T-helper 2 cell treated with Interferon-gamma antibody and Interleukin-4, amounts not matched to agents 5 μg/mL and 100 μg/mL, for 36 hours (primary cell): ENCODE data around the gene DMRT1.
A peak's percentile ranks its signal among the peaks of the same experiment; 100 is the strongest.

Experiments used
- DNase-seq: peaks from one replicate; pipeline ENCODE4 v3.0.0; 2021; ENCODE audit warnings: low spot score
- H3K27ac Mint-ChIP-seq: one replicate; pipeline ENCODE4 v1.8.0; 2021; ENCODE audit warnings: mild to moderate bottlenecking, mixed read lengths
- H3K27me3 Mint-ChIP-seq: one replicate; pipeline ENCODE4 v1.8.0; 2021; ENCODE audit warnings: low read depth, mixed read lengths
- H3K36me3 Mint-ChIP-seq: one replicate; pipeline ENCODE4 v1.8.0; 2021; ENCODE audit warnings: low read depth, mixed read lengths
- H3K4me1 Mint-ChIP-seq: one replicate; pipeline ENCODE4 v1.8.0; 2021; ENCODE audit warnings: low read depth, mixed read lengths
- H3K4me3 Mint-ChIP-seq: one replicate; pipeline ENCODE4 v1.8.0; 2022; ENCODE audit warnings: mild to moderate bottlenecking, moderate library complexity, mixed read lengths
- H3K9me3 Mint-ChIP-seq: one replicate; pipeline ENCODE4 v1.8.0; 2021; ENCODE audit warnings: mixed read lengths

DMRT1 gene

DNA sequence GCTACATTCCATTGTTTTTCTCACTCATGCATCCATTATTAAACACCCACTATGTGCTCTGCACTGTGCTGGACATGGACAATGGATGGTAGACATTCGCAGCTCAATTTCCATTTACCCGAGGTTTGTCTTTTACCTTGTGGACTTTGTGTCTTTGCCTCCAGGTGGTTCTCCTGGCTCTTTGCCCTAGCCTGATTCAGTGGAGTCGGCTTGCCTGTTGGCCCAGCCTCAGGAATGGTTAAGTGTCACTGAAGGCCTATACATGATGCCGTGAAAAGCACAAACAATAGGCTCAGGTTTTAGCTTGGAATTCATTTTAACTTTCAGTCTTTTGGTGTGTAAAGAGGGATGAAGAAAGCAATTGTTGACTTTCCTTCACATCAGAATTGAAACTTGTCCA, 118.4 kb downstream of the DMRT1 start:
- Mint-ChIP-seq H3K27me3 (peaks cover 38% of the 10 kb centered on the region), H3K27ac (no peak overlapping the region), H3K4me3 (no peak overlapping the region), H3K36me3 (no peaks in the 10 kb centered on the region), H3K9me3 (no peaks in the 10 kb centered on the region), H3K4me1 (no peaks in the 10 kb centered on the region)
- no peak for DNase-seq

DNA sequence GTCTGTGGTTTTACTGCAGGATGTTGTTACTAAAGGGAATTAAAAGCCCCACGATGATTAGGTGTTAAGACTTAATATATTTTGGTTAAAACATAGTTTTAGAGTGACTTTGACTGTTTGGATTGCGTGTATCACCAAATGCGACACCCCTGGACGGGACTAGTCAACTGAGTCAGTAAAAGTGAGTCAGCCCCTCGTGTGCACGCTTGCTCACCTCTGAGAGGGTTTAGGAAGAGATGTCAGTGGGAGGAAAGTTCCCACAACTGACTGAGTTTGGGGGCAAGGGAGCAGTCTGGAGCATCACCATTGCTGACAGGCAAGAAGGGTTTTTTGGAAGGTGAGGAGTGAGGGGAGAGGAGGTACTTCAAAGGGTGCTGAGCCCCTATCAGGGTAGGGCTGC, 120.5 kb downstream of the DMRT1 start:
- H3K4me1 Mint-ChIP-seq, result no peaks in the 10 kb centered on the region
- H3K27me3 Mint-ChIP-seq, result peaks cover 57% of the 10 kb centered on the region
- H3K36me3 Mint-ChIP-seq, result no peaks in the 10 kb centered on the region
- no peaks in the 10 kb centered on the region for H3K9me3 Mint-ChIP-seq
- H3K27ac Mint-ChIP-seq, result no peak overlapping the region
- H3K4me3 Mint-ChIP-seq, result no peak overlapping the region
- no peak for DNase-seq

DNA sequence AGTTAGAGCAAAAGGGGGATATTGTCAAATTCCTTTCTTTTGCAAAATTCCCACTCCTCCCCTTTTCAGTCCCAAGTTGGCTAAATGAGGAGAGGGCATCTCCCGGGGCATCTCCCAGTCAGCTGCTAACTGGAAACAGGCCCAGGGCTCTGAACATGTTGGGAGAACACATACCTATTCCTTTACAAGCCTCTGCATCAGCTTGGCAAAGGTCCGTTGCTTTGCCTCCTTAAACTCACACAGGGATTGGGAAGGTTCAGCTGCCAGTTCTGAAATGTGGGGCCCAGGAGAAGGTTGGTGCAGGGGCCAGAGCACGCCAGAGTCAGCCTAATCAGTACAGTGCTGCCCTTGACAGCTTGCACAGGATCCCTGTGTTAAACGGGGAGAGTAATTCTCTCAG, 124.0 kb downstream of the DMRT1 start:
- Mint-ChIP-seq H3K27me3 (peaks cover 87% of the 10 kb centered on the region), H3K9me3 (no peaks in the 10 kb centered on the region), H3K4me3 (no peak overlapping the region), H3K4me1 (peaks cover 3% of the 10 kb centered on the region), H3K27ac (no peak overlapping the region), H3K36me3 (no peaks in the 10 kb centered on the region)
- DNase-seq, result no peak

DNA sequence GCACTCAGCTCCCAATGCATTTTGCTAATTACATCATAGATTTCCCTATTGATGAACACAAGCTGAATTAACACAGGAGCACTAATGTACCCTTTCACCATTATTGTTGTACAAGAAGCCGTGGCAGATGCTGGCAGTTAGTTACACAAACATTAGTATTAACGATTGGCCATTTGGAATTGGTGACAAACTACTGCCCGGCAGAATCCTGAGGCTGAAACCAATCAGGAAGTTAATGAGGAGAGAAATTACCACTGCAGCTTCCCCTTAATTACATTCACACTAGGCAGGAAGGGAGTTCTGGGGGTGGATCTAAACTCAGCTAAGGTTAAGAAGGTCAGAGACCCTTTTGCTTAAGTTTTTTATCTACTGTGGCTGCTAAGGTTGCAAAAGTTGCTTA, 125.4 kb downstream of the DMRT1 start:
- H3K27me3 Mint-ChIP-seq, result peaks cover 84% of the 10 kb centered on the region
- H3K4me1 Mint-ChIP-seq, result peaks cover 3% of the 10 kb centered on the region
- H3K27ac Mint-ChIP-seq, result no peak overlapping the region
- H3K36me3 Mint-ChIP-seq, result no peaks in the 10 kb centered on the region
- H3K4me3 Mint-ChIP-seq, result no peak overlapping the region
- DNase-seq, result no peak
- H3K9me3 Mint-ChIP-seq, result no peaks in the 10 kb centered on the region

DNA sequence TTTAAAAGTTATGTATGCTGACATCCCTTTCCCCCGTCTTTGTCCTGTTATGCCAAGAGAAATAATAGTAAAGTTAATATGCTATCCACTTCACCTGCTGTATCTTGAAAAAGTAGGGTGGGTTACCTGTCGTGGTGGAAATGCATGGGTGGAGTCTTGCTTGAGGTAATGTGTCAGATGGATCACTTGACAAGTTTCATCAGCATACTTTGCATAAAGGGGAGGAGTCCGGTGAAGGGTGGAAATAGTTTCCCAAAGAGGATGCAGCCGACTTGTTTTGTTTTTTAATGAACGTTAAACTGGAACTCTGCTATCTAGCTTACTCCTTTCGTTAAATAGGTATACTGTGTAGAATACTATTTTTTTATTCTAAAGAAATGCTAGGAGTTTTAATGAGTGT, 125.9 kb downstream of the DMRT1 start:
- Mint-ChIP-seq H3K4me1 (peaks cover 3% of the 10 kb centered on the region), H3K4me3 (no peak overlapping the region), H3K27ac (no peak overlapping the region), H3K36me3 (no peaks in the 10 kb centered on the region), H3K27me3 (peaks cover 84% of the 10 kb centered on the region), H3K9me3 (no peaks in the 10 kb centered on the region)
- no peak for DNase-seq

DNA sequence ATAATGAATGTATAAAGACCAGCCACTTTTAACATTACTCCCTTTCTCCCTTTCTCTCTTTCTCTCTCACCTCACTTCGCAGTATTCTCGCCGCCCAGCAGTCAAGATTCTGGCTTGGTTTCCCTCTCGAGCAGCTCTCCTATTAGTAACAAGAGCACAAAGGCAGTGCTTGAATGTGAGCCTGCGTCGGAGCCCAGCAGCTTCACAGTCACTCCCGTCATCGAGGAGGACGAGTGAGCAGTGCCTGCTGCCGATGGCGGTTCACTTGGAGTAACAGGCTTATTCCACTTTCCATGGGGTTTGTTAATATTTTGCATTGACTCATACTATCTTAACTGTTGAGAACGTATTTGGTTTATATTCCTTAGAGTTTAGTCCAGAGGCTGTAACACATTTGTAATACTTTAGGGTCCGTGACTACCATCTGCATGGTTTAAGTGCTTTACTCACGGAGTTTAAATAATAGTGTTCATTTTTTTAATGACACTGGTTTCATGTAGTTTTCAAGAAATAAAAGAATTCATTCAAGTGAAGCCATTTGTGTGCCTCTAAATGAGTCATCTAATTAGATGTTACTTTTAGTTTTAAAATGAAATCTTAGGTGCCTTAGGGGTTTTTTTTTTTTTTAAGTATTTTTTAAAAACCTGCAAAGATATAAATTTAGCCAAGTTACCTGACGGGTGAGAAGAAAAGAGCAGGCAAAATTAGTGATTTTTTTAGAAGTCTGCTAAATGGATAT, 126.6 kb downstream of the DMRT1 start:
- peaks cover 3% of the 10 kb centered on the region for H3K4me1 Mint-ChIP-seq
- no peaks in the 10 kb centered on the region for H3K36me3 Mint-ChIP-seq
- no peak for DNase-seq
- H3K27ac Mint-ChIP-seq, result no peak overlapping the region
- H3K27me3 Mint-ChIP-seq, result peaks cover 85% of the 10 kb centered on the region
- H3K4me3 Mint-ChIP-seq, result no peak overlapping the region
- no peaks in the 10 kb centered on the region for H3K9me3 Mint-ChIP-seq

DNA sequence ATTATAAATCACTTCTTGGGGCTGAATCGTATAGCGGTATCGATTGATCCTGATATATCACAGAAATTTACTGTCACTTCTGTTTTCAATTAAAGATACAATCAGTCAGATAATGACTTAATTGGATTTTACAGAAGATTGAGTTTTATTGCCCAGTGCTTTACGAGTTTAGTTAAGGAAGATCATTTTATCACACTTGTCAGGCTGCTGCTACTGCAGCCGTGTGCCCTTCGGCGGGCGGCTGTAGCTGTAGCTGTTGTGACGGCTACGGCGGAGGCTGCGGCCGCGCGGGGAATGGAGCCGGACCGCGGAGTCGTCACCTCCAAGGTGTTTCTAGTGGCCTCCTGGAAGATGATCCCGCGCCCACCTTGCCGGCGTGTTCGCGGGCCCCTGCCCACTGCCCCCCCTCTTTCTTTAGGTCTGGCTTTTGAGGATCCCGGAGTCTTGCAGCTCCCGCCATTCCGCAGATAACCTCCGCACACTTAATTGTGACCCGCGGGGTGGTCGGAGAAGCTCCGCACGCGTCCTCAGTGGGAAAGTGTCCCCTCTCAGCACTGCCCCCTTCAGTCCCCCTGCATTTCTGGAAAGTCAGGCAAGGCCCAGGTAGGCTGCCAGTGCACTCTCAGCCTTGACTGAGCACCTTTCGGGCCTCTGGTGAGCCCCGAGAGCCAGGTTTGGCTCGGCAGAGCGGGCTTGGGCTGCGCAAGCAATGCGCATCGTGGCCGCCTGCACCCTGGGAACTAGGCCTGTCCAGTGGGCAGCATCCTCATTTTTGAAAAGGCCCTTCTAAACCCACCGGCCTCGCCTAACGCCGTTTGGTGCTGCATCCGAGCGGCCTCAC, 128.0 kb downstream of the DMRT1 start:
- DNase-seq, result no peak
- Mint-ChIP-seq H3K27ac (peak overlapping the region; percentile 26), H3K36me3 (no peaks in the 10 kb centered on the region), H3K9me3 (no peaks in the 10 kb centered on the region), H3K4me3 (no peak overlapping the region), H3K4me1 (peaks cover 3% of the 10 kb centered on the region), H3K27me3 (peaks cover 86% of the 10 kb centered on the region)

DNA sequence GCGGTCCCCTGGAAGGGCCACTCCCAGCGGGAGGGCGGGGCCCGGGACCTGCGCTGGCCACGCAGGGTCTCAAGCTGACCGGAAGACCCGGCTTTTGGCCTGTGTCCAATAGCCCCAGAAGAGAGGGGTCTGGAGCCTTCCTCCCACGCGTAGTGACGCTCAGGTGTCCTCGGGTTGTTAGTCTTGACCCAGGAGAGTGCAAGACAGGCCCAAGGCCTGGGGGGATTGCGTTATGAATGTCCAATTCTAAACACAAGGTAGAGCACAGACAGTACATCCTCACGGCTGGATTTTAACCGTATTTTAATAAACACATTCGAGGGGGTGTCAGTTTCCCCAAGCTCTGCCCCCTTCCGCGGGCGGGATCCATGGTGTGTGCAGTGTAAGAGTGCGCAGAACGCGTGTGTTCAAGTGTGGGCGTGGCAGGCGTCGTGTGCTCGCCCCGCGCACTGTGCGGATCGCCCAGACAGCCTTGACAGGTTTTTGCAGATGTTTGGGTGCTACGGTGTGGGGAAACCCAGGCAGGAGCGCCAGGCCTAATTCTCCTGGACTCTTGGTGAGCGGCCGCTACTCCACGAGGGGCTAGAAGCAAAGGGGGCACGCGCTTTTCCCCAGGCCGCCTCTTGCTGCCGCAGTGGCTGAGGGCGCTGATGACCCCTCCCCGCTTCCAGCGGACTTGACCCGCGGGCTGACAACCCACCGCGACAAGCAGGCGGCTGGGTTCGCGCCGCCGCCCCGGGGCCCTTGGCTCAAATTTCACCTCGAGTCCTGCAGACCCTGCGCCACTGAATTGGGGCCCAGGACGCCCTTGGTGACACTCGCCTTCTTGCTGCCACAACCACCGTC, 128.9 kb downstream of the DMRT1 start:
- H3K9me3 Mint-ChIP-seq, result no peaks in the 10 kb centered on the region
- peaks cover 86% of the 10 kb centered on the region for H3K27me3 Mint-ChIP-seq
- peak overlapping the region; percentile 34 for H3K4me3 Mint-ChIP-seq
- peaks cover 3% of the 10 kb centered on the region for H3K4me1 Mint-ChIP-seq
- no peaks in the 10 kb centered on the region for H3K36me3 Mint-ChIP-seq
- DNase-seq, result no peak
- peak overlapping the region; percentile 68 for H3K27ac Mint-ChIP-seq

DNA sequence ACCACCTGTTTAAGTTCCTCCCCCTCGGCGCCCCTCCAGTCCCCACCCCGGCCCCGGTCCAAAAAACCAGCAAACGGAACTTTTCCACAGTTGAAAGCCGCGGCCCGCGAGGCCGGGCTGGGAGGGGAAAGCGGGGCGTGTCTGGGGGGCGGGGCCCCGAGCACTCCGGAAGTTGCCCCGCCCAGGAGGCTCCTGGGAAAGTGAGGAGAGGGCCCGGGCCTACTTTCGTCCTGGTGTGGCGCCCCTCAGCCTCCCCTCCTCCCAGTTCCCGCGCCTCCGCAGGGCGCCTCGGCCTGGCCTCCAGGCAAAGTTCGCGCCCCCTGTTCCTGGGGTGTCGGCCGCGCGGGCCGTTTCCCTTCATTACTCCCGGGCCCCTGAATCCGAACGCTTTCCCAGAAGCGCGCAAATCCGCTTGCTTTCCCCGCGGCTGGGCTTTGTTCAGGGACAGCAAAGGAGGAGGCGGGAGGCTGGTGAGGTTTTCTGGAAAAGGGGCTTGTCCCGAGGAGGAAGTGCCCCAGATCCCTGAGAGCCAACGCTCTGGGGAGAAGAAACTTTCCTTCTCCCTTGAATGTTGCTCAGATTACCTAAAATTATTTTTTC, 130.5 kb downstream of the DMRT1 start:
- Mint-ChIP-seq H3K9me3 (no peaks in the 10 kb centered on the region), H3K27ac (no peak overlapping the region), H3K4me1 (peaks cover 5% of the 10 kb centered on the region), H3K4me3 (peak overlapping the region; percentile 38), H3K27me3 (peaks cover 80% of the 10 kb centered on the region), H3K36me3 (no peaks in the 10 kb centered on the region)
- no peak for DNase-seq

DNA sequence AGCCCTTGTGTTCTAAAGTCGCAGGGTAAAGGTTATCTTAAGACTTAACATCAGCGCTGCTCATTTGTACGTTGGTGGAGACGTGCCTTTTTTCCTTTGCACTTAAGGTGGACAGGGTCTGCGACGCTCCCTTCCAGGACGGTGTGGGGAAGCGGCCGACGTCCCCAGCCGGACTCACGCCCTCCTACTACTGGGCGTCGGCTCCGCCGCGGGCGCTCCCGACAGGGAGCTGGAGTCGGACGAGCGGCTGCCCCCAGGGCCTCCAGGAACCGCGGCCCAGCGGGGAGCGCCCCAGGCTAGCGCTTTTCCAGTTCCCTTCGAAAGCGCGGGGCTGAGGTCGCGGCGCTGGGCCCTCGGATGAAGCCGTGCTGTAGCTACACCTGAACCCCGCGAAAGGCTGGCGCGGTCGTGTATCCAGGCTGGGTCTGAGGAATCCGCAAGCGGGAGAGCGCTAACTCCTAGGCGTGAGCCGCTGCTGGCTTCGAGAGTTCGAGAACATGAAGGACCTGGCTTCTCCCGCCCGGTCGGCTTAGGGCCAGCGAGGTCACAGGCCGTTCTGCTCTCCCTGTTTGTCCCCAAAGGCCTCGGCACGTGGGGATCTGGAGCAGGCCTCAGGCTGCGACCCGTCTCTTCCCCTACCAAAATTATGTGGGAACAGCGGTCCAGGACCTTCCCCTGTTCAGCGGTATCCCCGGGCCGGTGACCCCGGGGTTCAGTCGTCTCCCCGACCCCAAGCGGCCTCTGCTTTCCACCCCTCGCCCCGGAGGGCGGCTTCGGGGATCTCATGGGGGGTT, 131.2 kb downstream of the DMRT1 start:
- H3K27me3 Mint-ChIP-seq, result peaks cover 78% of the 10 kb centered on the region
- H3K27ac Mint-ChIP-seq, result no peak overlapping the region
- H3K36me3 Mint-ChIP-seq, result no peaks in the 10 kb centered on the region
- peaks cover 4% of the 10 kb centered on the region for H3K4me1 Mint-ChIP-seq
- peak overlapping the region; percentile 38 for H3K4me3 Mint-ChIP-seq
- H3K9me3 Mint-ChIP-seq, result no peaks in the 10 kb centered on the region
- no peak for DNase-seq

DNA sequence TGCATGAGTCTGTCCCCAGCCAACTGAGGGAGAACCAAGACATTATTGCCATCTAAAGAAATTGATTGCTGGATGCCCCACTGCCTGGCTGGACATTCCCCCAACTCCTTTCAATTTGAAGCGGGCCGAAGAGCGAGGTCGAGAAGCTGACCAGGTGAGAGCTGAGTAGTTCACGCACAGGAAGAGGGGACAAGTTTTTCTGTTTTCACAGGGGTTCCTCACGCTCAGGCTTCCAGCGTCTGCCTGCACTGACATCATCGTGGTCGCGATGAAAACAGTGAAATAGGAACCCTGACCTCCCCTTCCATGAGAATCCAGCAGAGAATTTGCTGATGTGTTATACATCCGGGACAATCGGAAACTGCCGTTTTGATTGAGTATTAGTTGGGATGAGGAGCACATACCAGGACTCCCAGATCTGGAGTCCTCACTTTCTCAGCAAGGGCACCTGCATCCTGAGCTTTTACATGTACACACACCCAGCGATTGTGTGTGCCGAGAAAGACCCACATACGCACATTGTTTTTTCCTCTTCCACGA, 131.9 kb downstream of the DMRT1 start:
- peaks cover 2% of the 10 kb centered on the region for H3K4me1 Mint-ChIP-seq
- H3K36me3 Mint-ChIP-seq, result no peaks in the 10 kb centered on the region
- DNase-seq, result no peak
- H3K27ac Mint-ChIP-seq, result no peak overlapping the region
- peaks cover 78% of the 10 kb centered on the region for H3K27me3 Mint-ChIP-seq
- no peaks in the 10 kb centered on the region for H3K9me3 Mint-ChIP-seq
- no peak overlapping the region for H3K4me3 Mint-ChIP-seq

DNA sequence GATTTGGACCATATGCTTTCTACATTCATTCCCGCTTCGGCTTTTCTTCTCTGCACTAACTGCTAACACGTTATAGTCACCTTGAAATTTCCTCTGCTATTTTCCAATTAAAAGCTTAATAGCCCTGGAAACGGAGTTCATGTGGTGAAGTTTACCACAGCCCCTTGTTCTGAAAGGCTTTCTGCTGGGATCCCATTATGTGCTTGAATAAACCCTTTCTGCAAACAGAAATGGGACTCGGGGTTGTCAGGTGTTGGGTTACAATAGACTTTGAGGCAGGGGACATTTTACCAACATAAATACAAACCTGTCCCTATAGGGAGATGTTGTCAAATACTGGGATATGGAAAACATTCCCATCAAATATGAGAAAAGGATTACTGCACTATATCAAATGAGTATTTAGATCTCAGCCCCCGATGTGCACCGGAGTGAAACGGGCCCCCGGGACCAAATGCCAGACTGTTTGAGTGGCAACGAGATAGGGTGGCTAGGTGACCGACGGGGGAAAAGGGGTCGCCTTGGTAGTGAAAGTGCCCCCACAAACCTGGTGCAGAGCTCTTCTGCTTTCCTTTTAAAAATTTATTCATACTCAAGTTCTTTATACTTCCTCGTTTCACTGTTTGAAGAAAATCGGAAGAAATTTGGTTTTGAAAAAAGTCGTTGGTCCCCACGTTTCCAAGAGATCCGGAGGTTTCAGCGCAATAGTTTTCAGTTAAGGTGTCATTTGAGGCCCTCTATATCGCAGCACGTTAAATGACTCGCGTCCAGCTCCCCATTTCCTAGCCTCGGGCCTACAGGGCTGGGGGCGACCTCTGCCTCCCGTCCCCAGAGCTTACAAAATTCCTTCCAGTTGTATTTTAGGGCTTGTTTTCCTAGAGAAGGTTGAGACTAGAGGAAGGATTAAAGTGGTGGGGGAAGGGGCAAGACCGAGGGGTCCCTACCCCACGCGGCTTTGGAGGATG, 132.8 kb downstream of the DMRT1 start:
- Mint-ChIP-seq H3K36me3 (no peaks in the 10 kb centered on the region), H3K4me3 (no peak overlapping the region), H3K9me3 (no peaks in the 10 kb centered on the region), H3K27me3 (peaks cover 78% of the 10 kb centered on the region), H3K4me1 (peaks cover 2% of the 10 kb centered on the region), H3K27ac (peak overlapping the region; percentile 13)
- no peak for DNase-seq
